Fibroblast of the aortic adventitia (primary cell): ENCODE data around the gene EDEM2. TPM values are rescaled to one million over a fixed set of nuclear protein-coding genes. Genes with fewer than 3 reads are reported as not detected.
"Not testable (repeated sequence)": the region's sequence is repeated elsewhere in the genome, so short reads cannot be mapped to it uniquely, and the experiment has no call there.

Experiments
- DNase-seq: peaks from one replicate; pipeline ENCODE4 v3.0.0-alpha.2; 2010; ENCODE audit warnings: low read depth
- H3K4me3 ChIP-seq: 2 replicates; pipeline ENCODE4 v1.5.1; 2011; ENCODE audit warnings: low read depth, mild to moderate bottlenecking, control low read depth, low read length, moderate library complexity
- total RNA-seq: library from RNA; depleted of rRNA; stranded (reverse); fragments of >200 nt; gene quantifications from 2 replicates; pipeline ENCODE4 v1.2.3, GENCODE V29; 2012; ENCODE audit warnings: low replicate concordance
- TF ChIP-seq, protein P1 (sequence below): IDR thresholded peaks from 2 replicates; pipeline ENCODE4 v1.5.1; 2011; ENCODE audit warnings: mild to moderate bottlenecking, low read length, control low read depth, inconsistent platforms; ENCODE audit not compliant: insufficient read depth

Gene EDEM2
- total RNA-seq, 1 donor: 34.1 TPM

DNA sequence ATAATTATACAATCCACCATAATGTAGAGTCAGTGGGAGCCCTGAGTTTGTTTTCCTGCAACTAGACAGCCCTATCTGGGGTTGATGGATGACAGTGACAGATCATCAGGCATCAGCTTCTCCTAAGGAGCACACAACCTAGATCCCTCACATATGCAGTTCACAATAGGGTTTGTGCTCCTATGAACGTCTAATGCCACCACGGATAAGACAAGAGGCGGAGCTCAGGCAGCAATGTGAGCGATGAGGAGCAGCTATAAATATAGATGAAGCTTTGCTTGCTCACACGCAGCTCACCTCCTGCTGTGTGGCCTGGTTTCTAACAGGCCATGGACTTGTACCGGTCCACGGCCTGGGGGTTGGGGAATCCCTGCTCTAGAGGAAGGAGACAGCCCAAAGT is 25.9 kb downstream of the EDEM2 start:
- H3K4me3 ChIP-seq: no peak overlapping the region
- TF ChIP-seq, protein P1, sequence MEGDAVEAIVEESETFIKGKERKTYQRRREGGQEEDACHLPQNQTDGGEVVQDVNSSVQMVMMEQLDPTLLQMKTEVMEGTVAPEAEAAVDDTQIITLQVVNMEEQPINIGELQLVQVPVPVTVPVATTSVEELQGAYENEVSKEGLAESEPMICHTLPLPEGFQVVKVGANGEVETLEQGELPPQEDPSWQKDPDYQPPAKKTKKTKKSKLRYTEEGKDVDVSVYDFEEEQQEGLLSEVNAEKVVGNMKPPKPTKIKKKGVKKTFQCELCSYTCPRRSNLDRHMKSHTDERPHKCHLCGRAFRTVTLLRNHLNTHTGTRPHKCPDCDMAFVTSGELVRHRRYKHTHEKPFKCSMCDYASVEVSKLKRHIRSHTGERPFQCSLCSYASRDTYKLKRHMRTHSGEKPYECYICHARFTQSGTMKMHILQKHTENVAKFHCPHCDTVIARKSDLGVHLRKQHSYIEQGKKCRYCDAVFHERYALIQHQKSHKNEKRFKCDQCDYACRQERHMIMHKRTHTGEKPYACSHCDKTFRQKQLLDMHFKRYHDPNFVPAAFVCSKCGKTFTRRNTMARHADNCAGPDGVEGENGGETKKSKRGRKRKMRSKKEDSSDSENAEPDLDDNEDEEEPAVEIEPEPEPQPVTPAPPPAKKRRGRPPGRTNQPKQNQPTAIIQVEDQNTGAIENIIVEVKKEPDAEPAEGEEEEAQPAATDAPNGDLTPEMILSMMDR: no peak
- no peak for DNase-seq

DNA sequence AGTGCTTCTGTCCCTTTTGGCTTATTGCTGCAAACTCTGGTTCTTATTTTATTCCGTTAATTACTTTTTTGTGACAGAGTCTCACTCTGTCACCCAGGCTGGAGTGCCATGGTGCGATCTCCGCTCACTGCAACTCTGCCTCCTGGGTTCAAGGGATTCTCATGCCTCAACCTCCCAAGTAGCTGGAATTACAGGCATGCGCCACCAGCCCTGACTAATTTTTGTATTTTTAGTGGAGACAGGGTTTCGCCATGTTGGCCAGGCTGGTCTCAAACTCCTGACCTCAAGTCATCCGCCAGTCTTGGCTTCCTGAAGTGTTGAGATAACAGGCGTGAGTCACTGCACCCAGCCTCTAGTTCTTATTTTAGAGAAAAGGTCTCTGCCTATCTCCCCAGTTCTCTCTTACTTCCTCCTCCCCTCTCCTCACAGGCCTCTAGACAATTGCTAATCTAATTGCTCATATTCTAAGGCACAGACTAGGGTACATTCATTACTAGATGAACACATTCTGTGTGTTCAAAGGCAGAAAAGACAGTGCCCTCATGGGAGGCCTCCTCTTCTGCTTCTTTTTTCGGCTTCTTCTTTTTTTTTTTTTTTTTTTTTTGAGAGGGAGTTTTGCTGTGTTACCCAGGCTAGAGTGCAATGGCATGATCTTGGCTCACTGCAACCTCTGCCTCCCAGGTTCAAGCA is 27.0 kb downstream of the EDEM2 start:
- no peak overlapping the region for H3K4me3 ChIP-seq
- peak; percentile 94 for DNase-seq
- TF ChIP-seq, protein P1: no peak

DNA sequence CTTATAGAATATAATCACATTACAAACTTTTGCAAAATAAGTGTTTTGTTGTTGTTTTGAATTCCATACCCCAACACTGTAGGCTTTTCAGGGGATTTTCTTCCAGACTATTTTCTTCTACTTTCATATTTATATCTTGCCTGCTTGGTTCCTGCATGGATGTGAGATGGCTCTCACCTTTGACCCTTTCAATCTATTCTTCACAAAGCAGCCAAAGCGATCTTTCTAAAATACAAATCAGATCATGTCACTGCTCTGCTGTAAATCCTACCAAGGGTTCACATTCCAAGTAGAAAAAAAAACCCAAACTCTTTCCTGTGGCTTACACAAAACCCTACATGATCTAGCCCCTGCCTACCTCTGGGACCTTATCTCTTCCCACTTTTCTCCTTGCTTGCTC is 29.5 kb downstream of the EDEM2 start:
- TF ChIP-seq, protein P1: no peak
- no peak for DNase-seq
- no peak overlapping the region for H3K4me3 ChIP-seq

DNA sequence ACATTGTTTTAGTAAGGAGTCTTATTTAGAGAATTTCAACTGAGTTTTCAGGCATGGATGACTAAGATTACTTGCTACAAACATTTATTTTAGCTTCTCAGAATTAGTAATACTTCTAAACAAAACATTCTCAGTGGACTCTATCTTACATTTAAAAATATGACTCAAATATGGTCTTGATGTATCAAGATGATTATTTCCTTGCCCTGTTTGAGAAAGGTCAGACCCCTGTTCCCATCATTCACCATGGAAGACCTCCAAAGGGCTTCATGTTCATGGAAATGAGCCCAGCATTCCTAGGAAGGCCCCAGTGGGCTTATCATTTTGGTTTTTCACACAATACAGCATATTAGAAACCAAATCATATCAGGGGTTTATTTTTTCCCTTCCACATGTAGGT is 29.9 kb downstream of the EDEM2 start:
- TF ChIP-seq, protein P1: no peak
- no peak overlapping the region for H3K4me3 ChIP-seq
- DNase-seq: peak; percentile 56

DNA sequence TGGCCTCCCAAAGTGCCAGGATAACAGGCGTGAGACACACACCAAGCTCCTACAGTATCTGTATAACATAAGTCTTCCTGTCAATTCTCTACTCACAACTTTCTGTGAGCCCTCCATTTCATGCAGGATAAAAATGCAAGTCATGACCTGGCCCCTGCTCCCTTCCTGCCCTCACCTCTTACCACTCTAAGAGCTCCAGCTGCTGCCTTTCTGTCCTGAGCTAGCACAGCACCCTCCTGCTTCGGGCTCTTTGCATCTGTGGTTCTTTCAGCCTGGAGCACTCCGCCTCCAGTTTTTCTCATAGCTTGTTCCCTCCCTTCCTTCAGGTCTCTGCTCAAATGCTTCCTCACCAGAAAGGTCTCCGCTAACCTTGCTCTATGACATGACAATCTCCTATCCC is 30.9 kb downstream of the EDEM2 start:
- DNase-seq: no peak
- TF ChIP-seq, protein P1: no peak
- no peak overlapping the region for H3K4me3 ChIP-seq

DNA sequence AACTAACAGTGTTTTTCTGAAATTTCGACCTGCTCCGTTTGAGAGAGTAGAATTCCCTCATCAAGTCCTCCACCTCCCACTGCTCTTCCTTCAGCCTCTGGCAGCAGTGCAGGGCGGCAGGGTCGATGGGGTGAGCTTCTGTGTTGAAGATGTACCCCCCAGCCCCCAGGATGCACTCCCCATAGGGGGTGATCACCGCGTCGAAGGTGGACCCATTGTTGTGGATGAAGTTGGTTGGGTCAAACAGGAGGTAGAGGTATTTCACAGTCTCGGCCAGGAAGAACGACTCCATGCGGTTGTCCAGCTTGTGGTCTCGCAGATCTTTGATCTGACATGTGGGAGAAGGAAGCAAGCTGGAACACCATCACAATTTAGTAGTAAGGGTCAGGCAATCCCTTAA is 31.5 kb downstream of the EDEM2 start:
- H3K4me3 ChIP-seq: no peak overlapping the region
- TF ChIP-seq, protein P1: no peak
- no peak for DNase-seq

DNA sequence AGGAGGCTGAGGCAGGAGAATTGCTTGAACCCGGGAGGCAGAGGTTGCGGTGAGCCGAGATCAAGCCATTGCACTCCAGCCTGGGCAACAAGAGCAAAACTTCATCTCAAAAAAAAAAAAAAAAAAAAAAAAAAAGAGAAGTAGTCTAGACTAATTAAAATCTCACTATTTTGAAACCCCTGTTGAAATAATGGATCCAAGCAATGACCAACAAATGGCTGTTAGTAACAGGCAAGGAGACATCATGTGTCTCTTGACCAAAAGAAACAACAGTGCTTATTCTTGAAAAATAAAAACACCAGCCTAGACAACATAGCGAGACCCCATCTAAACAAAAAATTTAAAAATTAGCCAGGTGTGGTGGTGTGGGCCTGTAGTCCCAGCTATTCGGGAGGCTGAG is 34.9 kb downstream of the EDEM2 start:
- H3K4me3 ChIP-seq, DNase-seq: not testable (repeated sequence)
